K562 treated with DMSO at 1 percent for 12 hours (cell line): ENCODE results near the gene SLC12A3. TPM values are rescaled to one million over a fixed set of nuclear protein-coding genes. Genes with fewer than 3 reads are reported as not detected.

Experiments used
- total RNA-seq: library from RNA; unstranded; fragments of 300-600 nt; gene quantifications from 2 replicates; pipeline ENCODE4 v1.2.3, GENCODE V29; 2022; ENCODE audit not compliant: insufficient read depth

SLC12A3 gene, protein sequence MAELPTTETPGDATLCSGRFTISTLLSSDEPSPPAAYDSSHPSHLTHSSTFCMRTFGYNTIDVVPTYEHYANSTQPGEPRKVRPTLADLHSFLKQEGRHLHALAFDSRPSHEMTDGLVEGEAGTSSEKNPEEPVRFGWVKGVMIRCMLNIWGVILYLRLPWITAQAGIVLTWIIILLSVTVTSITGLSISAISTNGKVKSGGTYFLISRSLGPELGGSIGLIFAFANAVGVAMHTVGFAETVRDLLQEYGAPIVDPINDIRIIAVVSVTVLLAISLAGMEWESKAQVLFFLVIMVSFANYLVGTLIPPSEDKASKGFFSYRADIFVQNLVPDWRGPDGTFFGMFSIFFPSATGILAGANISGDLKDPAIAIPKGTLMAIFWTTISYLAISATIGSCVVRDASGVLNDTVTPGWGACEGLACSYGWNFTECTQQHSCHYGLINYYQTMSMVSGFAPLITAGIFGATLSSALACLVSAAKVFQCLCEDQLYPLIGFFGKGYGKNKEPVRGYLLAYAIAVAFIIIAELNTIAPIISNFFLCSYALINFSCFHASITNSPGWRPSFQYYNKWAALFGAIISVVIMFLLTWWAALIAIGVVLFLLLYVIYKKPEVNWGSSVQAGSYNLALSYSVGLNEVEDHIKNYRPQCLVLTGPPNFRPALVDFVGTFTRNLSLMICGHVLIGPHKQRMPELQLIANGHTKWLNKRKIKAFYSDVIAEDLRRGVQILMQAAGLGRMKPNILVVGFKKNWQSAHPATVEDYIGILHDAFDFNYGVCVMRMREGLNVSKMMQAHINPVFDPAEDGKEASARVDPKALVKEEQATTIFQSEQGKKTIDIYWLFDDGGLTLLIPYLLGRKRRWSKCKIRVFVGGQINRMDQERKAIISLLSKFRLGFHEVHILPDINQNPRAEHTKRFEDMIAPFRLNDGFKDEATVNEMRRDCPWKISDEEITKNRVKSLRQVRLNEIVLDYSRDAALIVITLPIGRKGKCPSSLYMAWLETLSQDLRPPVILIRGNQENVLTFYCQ
- not detected in 2 replicates for total RNA-seq

DNA sequence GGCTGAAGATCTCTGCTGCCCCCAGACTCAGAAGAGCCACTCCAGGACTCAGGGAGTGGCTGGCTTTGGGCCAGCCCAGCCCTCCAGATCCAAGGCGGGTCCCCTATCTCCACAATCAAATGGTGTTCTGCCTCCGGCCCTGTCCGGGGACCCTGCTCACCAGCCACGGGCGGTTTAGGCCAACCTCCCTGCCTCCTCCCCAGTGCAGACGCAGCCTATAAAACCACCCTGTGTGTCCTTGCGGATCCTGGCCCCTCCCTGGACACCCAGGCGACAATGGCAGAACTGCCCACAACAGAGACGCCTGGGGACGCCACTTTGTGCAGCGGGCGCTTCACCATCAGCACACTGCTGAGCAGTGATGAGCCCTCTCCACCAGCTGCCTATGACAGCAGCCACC, at the start of gene SLC12A3:
Gene SLC12A3, plus strand, starts transcription at position 248 of the 400 bp plus-strand sequence. Its CDS starts 29 bp downstream, at position 277.

DNA sequence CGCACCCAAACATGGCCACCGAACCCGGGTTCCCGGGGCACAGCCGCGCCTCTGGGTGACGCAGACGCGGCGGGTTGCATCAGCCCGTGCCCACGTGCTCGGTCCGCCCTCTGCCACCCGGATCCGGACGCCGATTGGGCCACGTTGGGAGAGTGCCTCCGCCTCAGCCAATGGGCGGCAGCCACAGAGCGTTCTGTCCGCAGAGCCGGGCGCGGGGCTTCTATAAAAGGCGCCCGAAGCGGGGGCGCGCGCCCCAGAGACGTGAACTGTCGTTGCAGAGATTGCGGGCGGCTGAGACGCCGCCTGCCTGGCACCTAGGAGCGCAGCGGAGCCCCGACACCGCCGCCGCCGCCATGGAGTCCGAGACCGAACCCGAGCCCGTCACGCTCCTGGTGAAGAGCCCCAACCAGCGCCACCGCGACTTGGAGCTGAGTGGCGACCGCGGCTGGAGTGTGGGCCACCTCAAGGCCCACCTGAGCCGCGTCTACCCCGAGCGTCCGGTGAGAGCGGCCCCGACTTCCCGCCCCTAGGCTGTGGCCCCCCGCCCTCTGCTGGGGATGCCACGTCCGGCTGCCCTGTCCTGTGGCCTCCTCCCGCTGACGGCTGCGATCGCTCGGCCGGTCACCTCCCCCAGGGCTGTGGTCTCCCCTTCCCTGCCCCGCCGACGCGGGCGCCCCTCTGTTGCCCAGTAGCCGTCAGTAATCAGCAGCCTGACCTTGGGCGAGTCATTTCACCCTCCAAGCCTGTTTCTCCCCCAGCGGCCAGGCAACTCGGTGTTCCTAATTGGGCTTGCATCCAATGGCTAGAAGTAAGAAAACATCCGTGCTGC, 67.1 kb downstream of the SLC12A3 start, which contains the start of gene HERPUD1:
Gene HERPUD1, plus strand, starts transcription at position 251 of the 829 bp plus-strand sequence. Its CDS starts 103 bp downstream, at position 354.

DNA sequence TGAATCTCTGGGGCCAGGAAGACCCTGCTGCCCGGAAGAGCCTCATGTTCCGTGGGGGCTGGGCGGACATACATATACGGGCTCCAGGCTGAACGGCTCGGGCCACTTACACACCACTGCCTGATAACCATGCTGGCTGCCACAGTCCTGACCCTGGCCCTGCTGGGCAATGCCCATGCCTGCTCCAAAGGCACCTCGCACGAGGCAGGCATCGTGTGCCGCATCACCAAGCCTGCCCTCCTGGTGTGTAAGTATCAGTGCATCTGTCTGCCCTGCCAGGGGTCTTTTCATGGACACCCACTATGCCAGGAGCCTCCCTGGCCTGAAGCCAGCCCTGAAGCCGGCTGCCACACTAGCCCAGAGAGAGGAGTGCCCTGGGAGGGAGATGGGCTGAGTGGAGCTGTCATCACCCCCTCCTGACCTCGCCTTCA, 96.9 kb downstream of the SLC12A3 start, which contains the start of gene CETP:
Gene CETP, plus strand, starts transcription at position 100 of the 431 bp plus-strand sequence. Its CDS starts 30 bp downstream, at position 130.

Other genes with a start within 250 kb of the SLC12A3 start
- not detected in 2 replicates for gene MT1E, start 239.4 kb upstream of the SLC12A3 start, total RNA-seq
- gene MT1M, start 232.5 kb upstream of the SLC12A3 start, total RNA-seq, result not detected in 2 replicates
- gene MT1A, start 226.5 kb upstream of the SLC12A3 start, total RNA-seq, result not detected in 2 replicates
- not detected in 2 replicates for gene MT1B, start 213.3 kb upstream of the SLC12A3 start, total RNA-seq
- not detected in 2 replicates for gene MT1F, start 207.2 kb upstream of the SLC12A3 start, total RNA-seq
- not detected in 2 replicates for gene MT1G, start 197.1 kb upstream of the SLC12A3 start, total RNA-seq
- gene MT1H, start 195.4 kb upstream of the SLC12A3 start, total RNA-seq, result not detected in 2 replicates
- gene MT1X, start 182.7 kb upstream of the SLC12A3 start, total RNA-seq, result 16.4 and 18.1 TPM in 2 replicates
- 49.1 and 76.9 TPM in 2 replicates for gene NUP93, start 135.1 kb upstream of the SLC12A3 start, total RNA-seq
- gene HERPUD1, start 66.9 kb downstream of the SLC12A3 start, total RNA-seq, result 57.4 and 117 TPM in 2 replicates
- gene CETP, start 96.7 kb downstream of the SLC12A3 start, total RNA-seq, result not detected in 2 replicates
- gene NLRC5, start 124.3 kb downstream of the SLC12A3 start, total RNA-seq, result not detected in 2 replicates
- 20.7 and 32.1 TPM in 2 replicates for gene CPNE2, start 227.4 kb downstream of the SLC12A3 start, total RNA-seq